UCSD-AML1 (cell line): ENCODE data around the gene SLITRK4.

Experiments
- DNase-seq: peaks from one replicate; lab custom pipeline; 2025; ENCODE audit not compliant: unreplicated experiment; lab: John Stamatoyannopoulos, UW

Gene SLITRK4, protein sequence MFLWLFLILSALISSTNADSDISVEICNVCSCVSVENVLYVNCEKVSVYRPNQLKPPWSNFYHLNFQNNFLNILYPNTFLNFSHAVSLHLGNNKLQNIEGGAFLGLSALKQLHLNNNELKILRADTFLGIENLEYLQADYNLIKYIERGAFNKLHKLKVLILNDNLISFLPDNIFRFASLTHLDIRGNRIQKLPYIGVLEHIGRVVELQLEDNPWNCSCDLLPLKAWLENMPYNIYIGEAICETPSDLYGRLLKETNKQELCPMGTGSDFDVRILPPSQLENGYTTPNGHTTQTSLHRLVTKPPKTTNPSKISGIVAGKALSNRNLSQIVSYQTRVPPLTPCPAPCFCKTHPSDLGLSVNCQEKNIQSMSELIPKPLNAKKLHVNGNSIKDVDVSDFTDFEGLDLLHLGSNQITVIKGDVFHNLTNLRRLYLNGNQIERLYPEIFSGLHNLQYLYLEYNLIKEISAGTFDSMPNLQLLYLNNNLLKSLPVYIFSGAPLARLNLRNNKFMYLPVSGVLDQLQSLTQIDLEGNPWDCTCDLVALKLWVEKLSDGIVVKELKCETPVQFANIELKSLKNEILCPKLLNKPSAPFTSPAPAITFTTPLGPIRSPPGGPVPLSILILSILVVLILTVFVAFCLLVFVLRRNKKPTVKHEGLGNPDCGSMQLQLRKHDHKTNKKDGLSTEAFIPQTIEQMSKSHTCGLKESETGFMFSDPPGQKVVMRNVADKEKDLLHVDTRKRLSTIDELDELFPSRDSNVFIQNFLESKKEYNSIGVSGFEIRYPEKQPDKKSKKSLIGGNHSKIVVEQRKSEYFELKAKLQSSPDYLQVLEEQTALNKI

DNA sequence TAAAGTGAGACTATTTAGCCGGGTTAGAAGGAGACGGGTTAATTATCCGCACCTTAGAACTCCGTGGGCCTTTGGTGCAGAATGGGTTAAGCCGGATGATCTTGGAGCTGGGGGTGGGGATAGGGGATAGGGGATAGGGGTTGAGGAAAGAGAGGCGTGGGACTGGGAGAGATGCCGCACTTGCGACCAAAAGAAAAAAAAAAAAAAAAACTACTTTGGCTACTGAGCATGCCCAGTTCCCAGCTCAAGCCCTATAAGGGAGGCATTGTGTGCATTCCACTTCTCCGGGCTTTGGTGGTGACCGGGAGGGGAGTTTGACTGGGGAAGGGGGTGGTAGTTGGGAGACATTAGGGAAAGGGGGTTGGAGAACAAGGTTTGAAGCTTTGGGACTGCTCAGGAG is at the start of gene SLITRK4:
Gene SLITRK4, minus strand, starts transcription at position 187 of the 400 bp plus-strand sequence. CDS start 4,993 bp downstream, outside the sequence.
- DNase-seq: no peak

GRCh38 chrX:143683486-143683885 is 47.6 kb upstream of the SLITRK4 start:
- no peak for DNase-seq

DNA sequence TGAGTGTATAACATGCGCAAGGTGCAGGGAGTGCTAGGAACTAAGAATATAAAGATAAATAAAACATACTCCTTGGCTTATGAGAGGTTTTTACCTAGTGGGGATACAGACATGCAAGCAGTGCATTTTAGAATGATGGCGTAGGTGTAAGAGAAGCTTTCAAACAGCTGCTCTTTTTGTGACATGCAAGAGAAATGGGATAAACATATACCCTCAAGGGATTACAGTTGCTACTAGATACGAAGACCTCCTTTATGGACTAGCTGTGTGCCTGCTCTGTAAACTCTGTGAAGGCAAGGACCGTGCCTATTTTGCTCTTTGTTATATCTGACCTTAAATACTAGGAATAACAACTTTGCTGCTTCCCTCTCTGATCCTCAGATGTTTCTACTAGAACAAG is 39.0 kb upstream of the SLITRK4 start:
- DNase-seq: no peak

GRCh38 chrX:143669395-143669794 is 33.5 kb upstream of the SLITRK4 start:
- no peak for DNase-seq

DNA sequence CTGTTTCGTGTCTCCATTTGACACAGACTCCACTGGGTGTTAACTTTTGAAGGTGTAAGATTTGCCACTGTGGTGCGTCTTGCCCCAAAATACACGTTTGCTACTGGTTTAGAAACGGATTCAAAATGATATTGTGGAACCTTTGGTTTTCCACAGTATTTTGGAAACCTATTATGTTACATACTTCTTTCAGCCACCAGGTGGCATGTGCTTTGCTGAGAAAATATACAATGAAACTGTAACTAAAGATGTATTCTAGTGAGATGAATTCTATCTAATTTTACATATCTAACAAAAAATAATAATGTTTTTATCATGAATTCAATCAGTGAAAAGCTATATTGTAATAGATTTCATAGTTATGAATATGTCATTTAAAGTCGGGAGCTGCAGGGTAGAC is 28.4 kb upstream of the SLITRK4 start:
- no peak for DNase-seq

DNA sequence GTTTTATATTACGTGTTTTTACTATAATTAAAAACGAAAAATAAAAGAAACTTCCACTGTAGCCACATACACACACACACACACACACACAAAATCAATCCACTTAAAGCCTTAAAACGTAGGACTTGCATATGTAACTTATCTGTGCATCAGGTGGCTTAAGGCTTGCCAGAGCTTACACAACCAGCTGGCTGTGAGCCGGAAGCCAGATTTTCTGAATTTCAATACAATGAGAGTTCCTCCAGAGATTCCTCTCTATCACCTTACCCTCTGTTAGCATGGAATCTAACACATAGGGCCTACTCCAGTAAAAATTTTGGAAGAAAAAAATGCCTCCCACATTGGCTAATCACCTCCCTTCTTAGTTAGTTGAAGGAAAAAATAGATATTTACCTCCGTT is 27.9 kb upstream of the SLITRK4 start:
- no peak for DNase-seq

DNA sequence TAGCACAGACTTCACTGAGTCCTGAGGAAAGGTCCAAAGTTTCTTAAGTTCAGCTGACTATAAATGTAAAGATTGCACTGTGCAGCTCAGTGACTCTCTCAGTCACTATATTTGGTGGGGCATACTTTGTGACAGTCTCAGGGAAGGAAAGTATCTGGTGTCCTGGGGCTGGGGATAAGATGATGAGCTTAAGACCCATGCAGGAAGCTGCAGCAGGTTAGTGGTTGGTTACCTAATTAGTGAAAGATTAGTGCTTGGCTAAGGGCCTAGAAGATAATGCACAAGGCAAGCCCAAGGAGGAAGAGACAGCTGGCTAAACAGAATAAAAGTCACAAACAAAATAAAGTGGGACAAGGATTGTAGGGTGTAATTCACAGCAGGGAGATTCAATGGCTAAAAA is 25.4 kb upstream of the SLITRK4 start:
- no peak for DNase-seq

DNA sequence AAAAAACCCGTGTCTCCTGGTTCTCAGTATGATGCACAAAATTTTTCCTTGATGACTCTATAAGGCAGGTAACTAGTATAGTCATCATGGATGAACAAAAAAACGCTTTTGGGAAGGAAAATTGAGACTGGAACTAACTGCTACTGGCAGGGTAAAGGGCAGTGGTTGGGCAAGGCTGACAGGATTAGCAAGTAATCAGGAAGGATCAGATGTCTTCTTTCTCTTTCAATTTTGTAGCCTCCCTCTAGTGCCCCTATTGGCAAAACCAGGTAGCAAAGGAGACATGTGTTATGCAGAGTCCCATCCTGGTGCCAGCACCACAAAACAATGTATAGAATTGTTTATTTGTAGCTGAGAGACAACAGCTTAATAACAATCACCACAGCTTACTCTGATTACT is 12.8 kb upstream of the SLITRK4 start:
- DNase-seq: no peak

GRCh38 chrX:143642426-143642825 is 6.5 kb upstream of the SLITRK4 start:
- no peak for DNase-seq

- no peak for DNase-seq
Measured at GRCh38 chrX:143636831-143637230, 930 bp upstream of the SLITRK4 start.

DNA sequence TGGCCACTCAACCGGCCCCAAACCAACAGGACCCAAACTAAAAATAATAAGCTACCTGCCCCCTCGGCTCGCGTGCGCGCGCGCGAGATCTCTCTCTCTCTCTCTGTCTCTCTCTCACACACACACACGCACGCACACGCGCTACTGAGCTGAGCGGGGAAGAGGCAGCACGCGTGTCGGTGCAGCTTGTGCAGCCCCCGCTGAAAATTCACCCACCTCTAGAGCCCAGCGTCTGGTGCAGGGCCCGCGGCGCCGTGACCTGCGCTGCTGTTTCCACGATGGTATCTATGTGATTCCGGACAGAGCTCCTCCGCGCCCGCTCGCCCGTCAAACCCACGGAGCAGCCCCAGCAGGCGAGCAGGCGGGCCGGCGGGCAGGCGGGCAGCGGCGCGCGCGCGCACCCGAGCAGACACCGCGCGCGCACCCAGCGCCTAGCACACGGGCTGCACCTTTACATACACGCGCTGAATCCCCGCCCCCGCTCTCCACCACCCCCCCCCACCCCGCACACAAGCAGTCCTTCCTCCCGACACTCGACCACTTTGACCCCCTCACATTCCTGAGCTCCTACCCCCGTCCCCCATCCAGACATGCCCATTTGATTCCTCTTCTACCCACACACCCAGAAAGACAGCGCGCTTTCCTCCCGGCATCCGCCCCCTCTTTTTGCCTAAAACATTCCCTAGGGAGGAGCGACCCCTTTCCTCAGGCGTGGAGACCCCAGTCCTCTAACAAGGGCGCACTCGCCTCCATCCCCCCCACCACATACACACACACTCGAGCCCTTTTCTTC is 1.0 kb downstream of the SLITRK4 start:
- no peak for DNase-seq

DNA sequence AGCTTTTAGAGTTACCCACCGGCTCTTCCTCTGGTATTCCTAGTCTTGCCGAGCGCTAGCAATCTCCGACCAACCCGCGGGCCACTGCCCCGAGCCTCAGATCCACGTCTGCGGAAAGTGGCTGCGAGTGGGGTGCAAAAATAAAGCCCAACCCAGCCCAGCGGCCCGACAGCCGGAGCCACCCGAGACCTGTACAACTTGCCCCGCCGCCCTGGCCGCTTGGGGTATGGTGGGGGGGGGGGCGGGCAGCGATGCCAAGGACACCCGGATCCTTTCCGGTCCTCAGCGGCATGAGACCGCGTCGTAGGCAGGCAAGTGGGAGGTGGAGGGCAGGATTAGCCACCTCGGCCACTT is 1.6 kb downstream of the SLITRK4 start:
- no peak for DNase-seq

GRCh38 chrX:143633461-143634308 is 2.2 kb downstream of the SLITRK4 start:
- DNase-seq: no peak

- DNase-seq: no peak
Measured at GRCh38 chrX:143632625-143633410, 3.1 kb downstream of the SLITRK4 start.

GRCh38 chrX:143623657-143624056 is 12.2 kb downstream of the SLITRK4 start:
- no peak for DNase-seq

DNA sequence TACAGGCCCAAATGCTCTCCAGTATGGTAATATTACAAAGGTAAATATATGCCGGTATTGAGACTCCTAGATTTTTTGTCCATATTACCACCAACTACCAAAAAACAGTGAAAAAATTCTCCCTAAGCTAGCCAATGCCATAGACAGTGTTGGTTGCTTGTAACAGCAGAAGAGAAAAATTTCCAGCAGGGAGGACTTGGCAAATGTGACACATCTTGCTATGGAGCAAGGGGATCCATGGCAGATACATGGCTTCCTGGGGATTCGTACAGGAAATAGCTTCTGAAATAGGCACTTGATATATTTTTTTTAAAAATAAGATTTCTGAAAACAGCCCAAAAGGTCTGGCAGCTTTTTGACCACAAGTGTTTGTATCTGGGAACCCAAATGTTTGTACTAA is 14.6 kb downstream of the SLITRK4 start:
- no peak for DNase-seq

- DNase-seq: no peak
Measured at GRCh38 chrX:143615851-143616250, 20.1 kb downstream of the SLITRK4 start.

- no peak for DNase-seq
Measured at GRCh38 chrX:143601809-143602208, 34.1 kb downstream of the SLITRK4 start.

GRCh38 chrX:143581240-143581639 is 54.7 kb downstream of the SLITRK4 start:
- no peak for DNase-seq

GRCh38 chrX:143580266-143580665 is 55.6 kb downstream of the SLITRK4 start:
- no peak for DNase-seq
